Astrocyte (in vitro differentiated cells and primary cell): Measurements from ENCODE around the gene MTMR12. TPM values are rescaled to one million over a fixed set of nuclear protein-coding genes. Genes with fewer than 3 reads are reported as not detected.
A peak's percentile ranks its signal among the peaks of the same experiment; 100 is the strongest.

Experiments
- DNase-seq: peaks from one replicate; pipeline ENCODE4 v3.0.0-alpha.2; 2010; ENCODE audit warnings: low read depth
- FAIRE-seq: peaks from 2 replicates; lab custom pipeline; 2011; peaks lifted over from hg19 to GRCh38; lab: Jason Lieb, UNC
- H2AFZ ChIP-seq: 2 replicates; pipeline ENCODE4 v1.6.0; 2012; ENCODE audit warnings: low read depth, low read length, inconsistent platforms
- H3K27ac ChIP-seq: 2 replicates; pipeline ENCODE4 v1.5.1; 2011; ENCODE audit warnings: low read depth, low read length, inconsistent platforms
- H3K27me3 ChIP-seq: 2 replicates; pipeline ENCODE4 v1.6.0; 2011; ENCODE audit warnings: low read length, inconsistent platforms; ENCODE audit not compliant: insufficient read depth
- H3K36me3 ChIP-seq: 2 replicates; pipeline ENCODE4 v1.5.1; 2011; ENCODE audit warnings: low read length, inconsistent platforms; ENCODE audit not compliant: insufficient read depth
- H3K4me1 ChIP-seq: 2 replicates; pipeline ENCODE4 v1.5.1; 2011; ENCODE audit warnings: low read length, inconsistent platforms; ENCODE audit not compliant: insufficient read depth
- H3K4me2 ChIP-seq: 2 replicates; pipeline ENCODE4 v1.6.0; 2012; ENCODE audit warnings: low read length, inconsistent platforms
- H3K4me3 ChIP-seq: 2 replicates; pipeline ENCODE4 v1.5.1; 2011; ENCODE audit warnings: low read depth, mild to moderate bottlenecking, low read length, inconsistent platforms; ENCODE audit not compliant: insufficient read depth
- H3K79me2 ChIP-seq: 2 replicates; pipeline ENCODE4 v1.6.0; 2012; ENCODE audit warnings: mild to moderate bottlenecking, low read length, inconsistent platforms; ENCODE audit not compliant: insufficient read depth
- H3K9ac ChIP-seq: 2 replicates; pipeline ENCODE4 v1.6.0; 2012; ENCODE audit warnings: mild to moderate bottlenecking, low read length, inconsistent platforms
- H3K9me3 ChIP-seq: 2 replicates; pipeline ENCODE4 v1.5.1; 2012; ENCODE audit warnings: low read depth, mild to moderate bottlenecking, low read length, inconsistent platforms; ENCODE audit not compliant: insufficient read depth
- H4K20me1 ChIP-seq: 2 replicates; pipeline ENCODE4 v1.6.0; 2012; ENCODE audit warnings: low read length, inconsistent platforms; ENCODE audit not compliant: insufficient read depth
- H3K27ac Mint-ChIP-seq: one replicate; pipeline ENCODE4 v1.8.0; 2021; ENCODE audit warnings: mild to moderate bottlenecking, mixed read lengths; ENCODE audit not compliant: unreplicated experiment
- H3K27me3 Mint-ChIP-seq: one replicate; pipeline ENCODE4 v1.8.0; 2021; ENCODE audit warnings: low read depth, mixed read lengths; ENCODE audit not compliant: unreplicated experiment
- H3K36me3 Mint-ChIP-seq: one replicate; pipeline ENCODE4 v1.8.0; 2021; ENCODE audit warnings: low read depth, mixed read lengths; ENCODE audit not compliant: unreplicated experiment
- H3K4me1 Mint-ChIP-seq: one replicate; pipeline ENCODE4 v1.8.0; 2021; ENCODE audit warnings: low read depth, mixed read lengths; ENCODE audit not compliant: unreplicated experiment
- H3K4me3 Mint-ChIP-seq: one replicate; pipeline ENCODE4 v1.8.0; 2021; ENCODE audit warnings: mild to moderate bottlenecking, moderate library complexity, mixed read lengths; ENCODE audit not compliant: unreplicated experiment
- H3K9me3 Mint-ChIP-seq: one replicate; pipeline ENCODE4 v1.8.0; 2021; ENCODE audit warnings: mild to moderate bottlenecking, mixed read lengths; ENCODE audit not compliant: unreplicated experiment
- EZH2 ChIP-seq: IDR thresholded peaks from 2 replicates; pipeline ENCODE4 v1.6.1; 2012; ENCODE audit warnings: mild to moderate bottlenecking, low read length, inconsistent platforms; ENCODE audit not compliant: insufficient read depth
- total RNA-seq: library from RNA; stranded (reverse); gene quantifications from 2 replicates; pipeline ENCODE4 v1.2.1, GENCODE V29; 2021
- TF ChIP-seq, protein P1 (sequence below): IDR thresholded peaks from 2 replicates; pipeline ENCODE4 v1.5.1; 2011; ENCODE audit warnings: low read depth, mild to moderate bottlenecking, inconsistent platforms, low read length, moderate library complexity; ENCODE audit not compliant: insufficient read depth

MTMR12 gene
- total RNA-seq, 1 donor from 2014 or later = 23.1 TPM

GRCh38 chr5:32339878-32340277 is 27.1 kb upstream of the MTMR12 start:
- Mint-ChIP-seq H3K36me3 (peaks cover 12% of the 10 kb centered on the region), H3K4me1 (no peaks in the 10 kb centered on the region), H3K27me3 (no peaks in the 10 kb centered on the region), H3K9me3 (peaks cover 33% of the 10 kb centered on the region), H3K4me3 (no peak overlapping the region), H3K27ac (no peak overlapping the region)
- DNase-seq (no peak), FAIRE-seq (no peak)
- TF ChIP-seq, protein P1, sequence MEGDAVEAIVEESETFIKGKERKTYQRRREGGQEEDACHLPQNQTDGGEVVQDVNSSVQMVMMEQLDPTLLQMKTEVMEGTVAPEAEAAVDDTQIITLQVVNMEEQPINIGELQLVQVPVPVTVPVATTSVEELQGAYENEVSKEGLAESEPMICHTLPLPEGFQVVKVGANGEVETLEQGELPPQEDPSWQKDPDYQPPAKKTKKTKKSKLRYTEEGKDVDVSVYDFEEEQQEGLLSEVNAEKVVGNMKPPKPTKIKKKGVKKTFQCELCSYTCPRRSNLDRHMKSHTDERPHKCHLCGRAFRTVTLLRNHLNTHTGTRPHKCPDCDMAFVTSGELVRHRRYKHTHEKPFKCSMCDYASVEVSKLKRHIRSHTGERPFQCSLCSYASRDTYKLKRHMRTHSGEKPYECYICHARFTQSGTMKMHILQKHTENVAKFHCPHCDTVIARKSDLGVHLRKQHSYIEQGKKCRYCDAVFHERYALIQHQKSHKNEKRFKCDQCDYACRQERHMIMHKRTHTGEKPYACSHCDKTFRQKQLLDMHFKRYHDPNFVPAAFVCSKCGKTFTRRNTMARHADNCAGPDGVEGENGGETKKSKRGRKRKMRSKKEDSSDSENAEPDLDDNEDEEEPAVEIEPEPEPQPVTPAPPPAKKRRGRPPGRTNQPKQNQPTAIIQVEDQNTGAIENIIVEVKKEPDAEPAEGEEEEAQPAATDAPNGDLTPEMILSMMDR = no peak
- no peak for TF ChIP-seq EZH2
- Histone ChIP-seq H3K79me2 (no peaks in the 10 kb centered on the region), H3K27me3 (no peaks in the 10 kb centered on the region), H3K4me3 (no peak overlapping the region), H4K20me1 (no peaks in the 10 kb centered on the region), H3K9me3 (peaks cover 9% of the 10 kb centered on the region), H3K36me3 (no peaks in the 10 kb centered on the region), H2AFZ (no peak overlapping the region), H3K4me2 (no peak overlapping the region), H3K9ac (no peak overlapping the region), H3K27ac (no peak overlapping the region), H3K4me1 (no peaks in the 10 kb centered on the region)

GRCh38 chr5:32339198-32339597 is 26.5 kb upstream of the MTMR12 start:
- Histone ChIP-seq H3K4me2 (no peak overlapping the region), H3K9me3 (peaks cover 9% of the 10 kb centered on the region), H3K4me1 (no peaks in the 10 kb centered on the region), H3K9ac (no peak overlapping the region), H4K20me1 (no peaks in the 10 kb centered on the region), H3K4me3 (no peak overlapping the region), H2AFZ (no peak overlapping the region), H3K36me3 (no peaks in the 10 kb centered on the region), H3K27ac (no peak overlapping the region), H3K27me3 (no peaks in the 10 kb centered on the region), H3K79me2 (no peaks in the 10 kb centered on the region)
- no peaks in the 10 kb centered on the region for H3K4me1 Mint-ChIP-seq
- H3K36me3 Mint-ChIP-seq = peaks cover 12% of the 10 kb centered on the region
- peaks cover 30% of the 10 kb centered on the region for H3K9me3 Mint-ChIP-seq
- TF ChIP-seq, protein P1 = no peak
- no peak for TF ChIP-seq EZH2
- H3K27ac Mint-ChIP-seq = no peak overlapping the region
- FAIRE-seq (no peak), DNase-seq (peak; percentile 20)
- no peak overlapping the region for H3K4me3 Mint-ChIP-seq
- no peaks in the 10 kb centered on the region for H3K27me3 Mint-ChIP-seq

DNA sequence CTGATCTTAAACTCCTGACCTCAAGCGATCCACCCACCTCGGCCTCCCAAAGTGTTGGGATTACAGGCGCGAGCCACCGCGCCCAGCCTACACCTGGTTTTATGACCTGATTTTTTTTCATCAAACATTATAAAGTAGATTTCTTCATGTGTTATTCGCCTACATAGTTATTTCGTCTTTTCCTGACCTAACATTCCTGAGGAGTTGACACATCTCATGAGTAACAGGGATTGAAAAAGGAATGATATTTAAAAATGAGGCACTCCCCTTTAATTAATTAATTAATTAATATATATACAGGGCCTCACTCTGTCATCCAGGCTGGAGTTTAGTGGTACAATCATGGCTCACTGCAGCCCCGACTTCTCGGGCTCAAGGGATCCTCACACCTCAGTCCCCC is 20.2 kb upstream of the MTMR12 start:
- peaks cover 2% of the 10 kb centered on the region for H3K27me3 ChIP-seq
- TF ChIP-seq EZH2 = no peak
- TF ChIP-seq, protein P1 = no peak
- H3K9me3 Mint-ChIP-seq = peaks cover 8% of the 10 kb centered on the region
- H3K4me1 ChIP-seq = no peaks in the 10 kb centered on the region
- no peak overlapping the region for H2AFZ ChIP-seq
- no peak for FAIRE-seq
- H3K9ac ChIP-seq = no peak overlapping the region
- peaks cover 4% of the 10 kb centered on the region for H3K4me1 Mint-ChIP-seq
- H3K27ac Mint-ChIP-seq = no peak overlapping the region
- peak; percentile 27 for DNase-seq
- H3K4me3 ChIP-seq = no peak overlapping the region
- no peaks in the 10 kb centered on the region for H3K36me3 ChIP-seq
- H3K9me3 ChIP-seq = no peaks in the 10 kb centered on the region
- no peak overlapping the region for H3K4me3 Mint-ChIP-seq
- H4K20me1 ChIP-seq = no peaks in the 10 kb centered on the region
- H3K36me3 Mint-ChIP-seq = peaks cover under 1% of the 10 kb centered on the region
- H3K27ac ChIP-seq = no peak overlapping the region
- no peaks in the 10 kb centered on the region for H3K79me2 ChIP-seq
- H3K4me2 ChIP-seq = no peak overlapping the region
- no peaks in the 10 kb centered on the region for H3K27me3 Mint-ChIP-seq
